SK-N-SH treated with all-trans-retinoic acid at 6 μM for 48 hours (cell line): ENCODE data around the gene CCDC152.
"Not testable (repeated sequence)": the region's sequence is repeated elsewhere in the genome, so short reads cannot be mapped to it uniquely, and the experiment has no call there.

ENCODE experiments used
- ATAC-seq: fragments of 200-7000 bp; cut with Tn5 transposase; 3 replicates; pipeline ENCODE4 v1.9.1; 2020; ENCODE audit warnings: mild to moderate bottlenecking, moderate library complexity
- ARNTL ChIP-seq: fragments of 450-650 bp; formaldehyde crosslinking; IDR thresholded peaks from 2 replicates; pipeline ENCODE4 v1.5.0; 2020; ENCODE audit warnings: low read depth, mild to moderate bottlenecking, moderate library complexity, borderline replicate concordance
- CSRNP3 ChIP-seq: fragments of 250-450 bp; sonication (Bioruptor Pico); IDR thresholded peaks from 2 replicates; pipeline ENCODE4 v1.5.1; 2021; ENCODE audit warnings: mild to moderate bottlenecking, moderate library complexity
- ISL1 ChIP-seq: fragments of 250-450 bp; sonication (Bioruptor Pico); IDR thresholded peaks from 2 replicates; pipeline ENCODE4 v2.1.2; 2022; ENCODE audit warnings: mild to moderate bottlenecking, moderate library complexity
- OSR1 ChIP-seq: fragments of 250-450 bp; sonication (Bioruptor Pico); IDR thresholded peaks from 2 replicates; pipeline ENCODE4 v1.8.0; 2022; ENCODE audit warnings: moderate library complexity, mild to moderate bottlenecking, inconsistent platforms
- PATZ1 ChIP-seq: fragments of 250-450 bp; sonication (Bioruptor Pico); IDR thresholded peaks from 2 replicates; pipeline ENCODE4 v1.8.0; 2020; ENCODE audit warnings: mild to moderate bottlenecking, moderate library complexity, borderline replicate concordance
- POU6F1 ChIP-seq: fragments of 250-450 bp; sonication (Bioruptor Pico); IDR thresholded peaks from 2 replicates; pipeline ENCODE4 v1.8.0; 2021; ENCODE audit warnings: low read depth, mild to moderate bottlenecking, moderate library complexity, borderline replicate concordance
- PPARA ChIP-seq: fragments of 250-450 bp; sonication (Bioruptor Pico); IDR thresholded peaks from 2 replicates; pipeline ENCODE4 v1.5.0; 2020; ENCODE audit warnings: mild to moderate bottlenecking, borderline replicate concordance
- TOX ChIP-seq: fragments of 250-450 bp; sonication (Bioruptor Pico); IDR thresholded peaks from 2 replicates; pipeline ENCODE4 v1.8.0; 2021; ENCODE audit warnings: mild to moderate bottlenecking, moderate library complexity, borderline replicate concordance
- ZC3H10 ChIP-seq: fragments of 250-450 bp; sonication (Bioruptor Pico); IDR thresholded peaks from 2 replicates; pipeline ENCODE4 v1.5.1; 2021; ENCODE audit warnings: mild to moderate bottlenecking, moderate library complexity
- ZFP30 ChIP-seq: fragments of 450-650 bp; formaldehyde crosslinking; IDR thresholded peaks from 2 replicates; pipeline ENCODE4 v1.5.0; 2022; ENCODE audit warnings: mild to moderate bottlenecking, moderate library complexity
- ZNF8 ChIP-seq: fragments of 450-650 bp; formaldehyde crosslinking; IDR thresholded peaks from 2 replicates; pipeline ENCODE4 v1.5.0; 2020; ENCODE audit warnings: mild to moderate bottlenecking, moderate library complexity

The CCDC152 gene

GRCh38 chr5:42843675-42844292, 87.2 kb downstream of the CCDC152 start:
- no peak for TF ChIP-seq TOX (CRISPR knock-in tag)
- no peak for TF ChIP-seq CSRNP3 (CRISPR knock-in tag)
- no peak for TF ChIP-seq OSR1
- no peak for TF ChIP-seq ISL1 (CRISPR knock-in tag)
- TF ChIP-seq PATZ1 (CRISPR knock-in tag): no peak
- no peak for TF ChIP-seq ARNTL

GRCh38 chr5:42844408-42844807, 87.8 kb downstream of the CCDC152 start:
- not testable (repeated sequence) for ATAC-seq

More at GRCh38 chr5:42843675-42844292, 87.2 kb downstream of the CCDC152 start:
- ATAC-seq: no peak

GRCh38 chr5:42848545-42848944, 91.9 kb downstream of the CCDC152 start:
- ATAC-seq: no peak
- no peak for TF ChIP-seq CSRNP3 (CRISPR knock-in tag)
- no peak for TF ChIP-seq ZFP30 (CRISPR knock-in tag)
- TF ChIP-seq ZC3H10 (CRISPR knock-in tag): no peak
- no peak for TF ChIP-seq PPARA (CRISPR knock-in tag)
- no peak for TF ChIP-seq PATZ1 (CRISPR knock-in tag)
- TF ChIP-seq ZNF8 (CRISPR knock-in tag): no peak
- no peak for TF ChIP-seq POU6F1 (CRISPR knock-in tag)
- TF ChIP-seq, all 23 proteins: peak for 0

- no peak for TF ChIP-seq ZC3H10 (CRISPR knock-in tag)
- ATAC-seq: no peak
These were observed 94.9 kb downstream of the CCDC152 start for GRCh38 chr5:42851481-42851880.
